NT2/D1 (cell line): ENCODE results near the gene CA7.

Experiments
- DNase-seq: peaks from one replicate; pipeline ENCODE4 v3.0.0-alpha.2; 2011; ENCODE audit warnings: low read depth, low spot score
- H3K27me3 ChIP-seq: 2 replicates; pipeline ENCODE4 v1.6.0; 2011; ENCODE audit warnings: mild to moderate bottlenecking; ENCODE audit not compliant: insufficient read length, insufficient read depth
- H3K36me3 ChIP-seq: 2 replicates; pipeline ENCODE4 v1.6.1; 2011; ENCODE audit warnings: mild to moderate bottlenecking, low read length, mixed read lengths; ENCODE audit not compliant: insufficient read depth, insufficient read length
- H3K4me1 ChIP-seq: 2 replicates; pipeline ENCODE4 v1.5.1; 2011; ENCODE audit not compliant: insufficient read depth, insufficient read length
- H3K4me3 ChIP-seq: 2 replicates; pipeline ENCODE4 v1.5.1; 2011; ENCODE audit warnings: low read depth; ENCODE audit not compliant: insufficient read length
- H3K9ac ChIP-seq: 2 replicates; pipeline ENCODE4 v1.6.0; 2011; ENCODE audit warnings: low read depth; ENCODE audit not compliant: insufficient read length
- H3K9me3 ChIP-seq: 2 replicates; pipeline ENCODE4 v1.5.1; 2011; ENCODE audit warnings: mild to moderate bottlenecking, low read length; ENCODE audit not compliant: insufficient read depth
- SUZ12 ChIP-seq: IDR thresholded peaks from 2 replicates; pipeline ENCODE4 v1.6.1; 2011; ENCODE audit not compliant: insufficient read length, insufficient read depth; ENCODE audit errors: extremely low read depth
- YY1 ChIP-seq: IDR thresholded peaks from 2 replicates; pipeline ENCODE4 v1.6.1; 2011; ENCODE audit not compliant: insufficient read length, insufficient read depth
- ZNF274 ChIP-seq: IDR thresholded peaks from 2 replicates; pipeline ENCODE4 v1.6.1; 2011; ENCODE audit warnings: mild to moderate bottlenecking, low read depth, low read length

Gene CA7

GRCh38 chr16:66885491-66885890, 41.3 kb downstream of the CA7 start:
- no peak for DNase-seq
- Histone ChIP-seq H3K9me3 (no peaks in the 10 kb centered on the region), H3K9ac (no peak overlapping the region), H3K36me3 (peaks cover 26% of the 10 kb centered on the region), H3K4me3 (no peak overlapping the region), H3K4me1 (peaks cover 4% of the 10 kb centered on the region), H3K27me3 (no peaks in the 10 kb centered on the region)
- no peak for TF ChIP-seq ZNF274
- TF ChIP-seq SUZ12, result no peak
- no peak for TF ChIP-seq YY1

- no peaks in the 10 kb centered on the region for H3K27me3 ChIP-seq
- no peak for TF ChIP-seq ZNF274
- TF ChIP-seq SUZ12, result no peak
- TF ChIP-seq YY1, result no peak
- no peak for DNase-seq
- no peaks in the 10 kb centered on the region for H3K9me3 ChIP-seq
- H3K9ac ChIP-seq, result no peak overlapping the region
- peaks cover 4% of the 10 kb centered on the region for H3K4me1 ChIP-seq
- no peak overlapping the region for H3K4me3 ChIP-seq
- H3K36me3 ChIP-seq, result peaks cover 28% of the 10 kb centered on the region
These were observed 42.1 kb downstream of the CA7 start for GRCh38 chr16:66886321-66886720.

- Histone ChIP-seq H3K36me3 (peaks cover 30% of the 10 kb centered on the region), H3K9me3 (no peaks in the 10 kb centered on the region), H3K4me3 (no peak overlapping the region), H3K27me3 (no peaks in the 10 kb centered on the region), H3K4me1 (peaks cover 4% of the 10 kb centered on the region), H3K9ac (no peak overlapping the region)
- TF ChIP-seq SUZ12, result no peak
- TF ChIP-seq YY1, result no peak
- no peak for TF ChIP-seq ZNF274
- no peak for DNase-seq
These were observed 42.7 kb downstream of the CA7 start for GRCh38 chr16:66886914-66887313.

GRCh38 chr16:66888647-66889615, 44.7 kb downstream of the CA7 start:
- Histone ChIP-seq H3K9ac (no peak overlapping the region), H3K9me3 (no peaks in the 10 kb centered on the region), H3K4me3 (no peak overlapping the region), H3K27me3 (no peaks in the 10 kb centered on the region), H3K36me3 (peaks cover 27% of the 10 kb centered on the region), H3K4me1 (peaks cover 4% of the 10 kb centered on the region)
- TF ChIP-seq SUZ12, result no peak
- TF ChIP-seq YY1, result no peak
- TF ChIP-seq ZNF274, result no peak
- DNase-seq, result no peak

GRCh38 chr16:66889622-66890021, 45.4 kb downstream of the CA7 start:
- no peak for TF ChIP-seq ZNF274
- TF ChIP-seq SUZ12, result no peak
- no peak for TF ChIP-seq YY1
- H3K4me1 ChIP-seq, result peaks cover 7% of the 10 kb centered on the region
- no peaks in the 10 kb centered on the region for H3K9me3 ChIP-seq
- no peak overlapping the region for H3K9ac ChIP-seq
- no peaks in the 10 kb centered on the region for H3K27me3 ChIP-seq
- no peak overlapping the region for H3K4me3 ChIP-seq
- no peak for DNase-seq
- H3K36me3 ChIP-seq, result peaks cover 22% of the 10 kb centered on the region

GRCh38 chr16:66890799-66891198, 46.6 kb downstream of the CA7 start:
- peaks cover 10% of the 10 kb centered on the region for H3K36me3 ChIP-seq
- peaks cover 3% of the 10 kb centered on the region for H3K4me1 ChIP-seq

GRCh38 chr16:66891360-66891759, 47.1 kb downstream of the CA7 start:
- no peak for DNase-seq
- Histone ChIP-seq H3K4me3 (no peak overlapping the region), H3K36me3 (peaks cover 10% of the 10 kb centered on the region), H3K9ac (no peak overlapping the region), H3K4me1 (peaks cover 3% of the 10 kb centered on the region), H3K9me3 (no peaks in the 10 kb centered on the region), H3K27me3 (no peaks in the 10 kb centered on the region)
- no peak for TF ChIP-seq YY1
- TF ChIP-seq SUZ12, result no peak
- no peak for TF ChIP-seq ZNF274

More at GRCh38 chr16:66890799-66891198, 46.6 kb downstream of the CA7 start:
- no peak overlapping the region for H3K4me3 ChIP-seq
- no peak overlapping the region for H3K9ac ChIP-seq
- no peaks in the 10 kb centered on the region for H3K27me3 ChIP-seq
- no peaks in the 10 kb centered on the region for H3K9me3 ChIP-seq
- TF ChIP-seq SUZ12, result no peak
- no peak for TF ChIP-seq YY1
- no peak for TF ChIP-seq ZNF274
- no peak for DNase-seq
